SK-N-SH treated with all-trans-retinoic acid at 6 μM for 48 hours (cell line): ENCODE data around the gene TMTC2.

Experiments
- ATAC-seq: fragments of 200-7000 bp; cut with Tn5 transposase; 3 replicates; pipeline ENCODE4 v1.9.1; 2020; ENCODE audit warnings: mild to moderate bottlenecking, moderate library complexity
- ARNTL ChIP-seq: fragments of 450-650 bp; formaldehyde crosslinking; IDR thresholded peaks from 2 replicates; pipeline ENCODE4 v1.5.0; 2020; ENCODE audit warnings: low read depth, mild to moderate bottlenecking, moderate library complexity, borderline replicate concordance
- BACH2 ChIP-seq: fragments of 250-450 bp; sonication (Bioruptor Pico); IDR thresholded peaks from 2 replicates; pipeline ENCODE4 v1.9.0; 2021; ENCODE audit warnings: mild to moderate bottlenecking, borderline replicate concordance
- ESRRG ChIP-seq: fragments of 250-450 bp; sonication (Bioruptor Pico); IDR thresholded peaks from 2 replicates; pipeline ENCODE4 v1.6.1; 2021; ENCODE audit warnings: mild to moderate bottlenecking
- GLIS3 ChIP-seq: fragments of 250-450 bp; sonication (Bioruptor Pico); IDR thresholded peaks from 2 replicates; pipeline ENCODE4 v1.5.0; 2020; ENCODE audit warnings: mild to moderate bottlenecking, moderate library complexity
- ISL1 ChIP-seq: fragments of 250-450 bp; sonication (Bioruptor Pico); IDR thresholded peaks from 2 replicates; pipeline ENCODE4 v2.1.2; 2022; ENCODE audit warnings: mild to moderate bottlenecking, moderate library complexity
- OSR1 ChIP-seq: fragments of 250-450 bp; sonication (Bioruptor Pico); IDR thresholded peaks from 2 replicates; pipeline ENCODE4 v1.8.0; 2022; ENCODE audit warnings: moderate library complexity, mild to moderate bottlenecking, inconsistent platforms
- RARB ChIP-seq: fragments of 250-450 bp; sonication (Bioruptor Pico); IDR thresholded peaks from 2 replicates; pipeline ENCODE4 v1.8.0; 2021; ENCODE audit warnings: mild to moderate bottlenecking, moderate library complexity
- SNAI2 ChIP-seq: fragments of 250-450 bp; sonication (Bioruptor Pico); IDR thresholded peaks from 2 replicates; pipeline ENCODE4 v1.5.0; 2020; ENCODE audit warnings: mild to moderate bottlenecking, moderate library complexity
- TOX ChIP-seq: fragments of 250-450 bp; sonication (Bioruptor Pico); IDR thresholded peaks from 2 replicates; pipeline ENCODE4 v1.8.0; 2021; ENCODE audit warnings: mild to moderate bottlenecking, moderate library complexity, borderline replicate concordance
- ZC3H10 ChIP-seq: fragments of 250-450 bp; sonication (Bioruptor Pico); IDR thresholded peaks from 2 replicates; pipeline ENCODE4 v1.5.1; 2021; ENCODE audit warnings: mild to moderate bottlenecking, moderate library complexity
- ZFP30 ChIP-seq: fragments of 450-650 bp; formaldehyde crosslinking; IDR thresholded peaks from 2 replicates; pipeline ENCODE4 v1.5.0; 2022; ENCODE audit warnings: mild to moderate bottlenecking, moderate library complexity
- ZNF565 ChIP-seq: fragments of 450-650 bp; formaldehyde crosslinking; conservative IDR thresholded peaks from 2 replicates; pipeline ENCODE4 v1.5.0; 2020; ENCODE audit warnings: low read depth, mild to moderate bottlenecking, moderate library complexity
- ZNF70 ChIP-seq: fragments of 450-650 bp; formaldehyde crosslinking; IDR thresholded peaks from 2 replicates; pipeline ENCODE4 v1.5.0; 2020; ENCODE audit warnings: mild to moderate bottlenecking, moderate library complexity
- TF ChIP-seq, protein P1 (sequence below): fragments of 250-450 bp; sonication (Bioruptor Pico); IDR thresholded peaks from 2 replicates; pipeline ENCODE4 v1.5.0; 2020; ENCODE audit warnings: mild to moderate bottlenecking, moderate library complexity
- TF ChIP-seq, protein P2 (sequence below): fragments of 250-450 bp; sonication (Bioruptor Pico); IDR thresholded peaks from 2 replicates; pipeline ENCODE4 v1.5.1; 2021; ENCODE audit warnings: mild to moderate bottlenecking, moderate library complexity
- TF ChIP-seq, protein P3 (sequence below): fragments of 250-450 bp; sonication (Bioruptor Pico); IDR thresholded peaks from 2 replicates; pipeline ENCODE4 v1.8.0; 2021; ENCODE audit warnings: low read depth, mild to moderate bottlenecking, moderate library complexity, borderline replicate concordance
- TF ChIP-seq, protein P4 (sequence below): fragments of 250-450 bp; sonication (Bioruptor Pico); IDR thresholded peaks from 2 replicates; pipeline ENCODE4 v1.8.0; 2020; ENCODE audit warnings: mild to moderate bottlenecking, moderate library complexity, borderline replicate concordance
- TF ChIP-seq, protein P5 (sequence below): fragments of 250-450 bp; sonication (Bioruptor Pico); IDR thresholded peaks from 2 replicates; pipeline ENCODE4 v1.5.1; 2020; ENCODE audit warnings: low read depth, mild to moderate bottlenecking, moderate library complexity

The TMTC2 gene

DNA sequence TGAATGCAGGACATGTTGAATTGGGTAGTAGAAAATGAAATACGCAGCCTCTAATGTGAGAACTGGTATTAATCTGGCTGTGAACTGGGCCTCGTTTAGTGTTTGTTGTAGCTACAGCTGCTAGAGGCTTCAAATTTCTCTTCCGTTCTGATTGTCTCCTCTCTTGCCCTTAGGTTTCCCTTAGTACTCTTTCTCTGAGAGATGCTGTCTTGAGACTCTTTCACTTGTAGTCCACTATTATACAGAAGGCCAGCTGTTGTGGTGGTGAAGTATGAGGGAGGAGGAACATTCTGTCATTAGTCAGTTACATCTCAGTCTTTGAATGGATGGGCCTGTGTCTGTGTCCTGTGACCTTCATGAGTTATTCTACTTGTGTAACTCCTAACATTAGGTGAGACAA, 322.0 kb downstream of the TMTC2 start:
- no peak for ATAC-seq
- TF ChIP-seq SNAI2 (CRISPR knock-in tag) = no peak
- TF ChIP-seq TOX (CRISPR knock-in tag) = no peak
- TF ChIP-seq, protein P1, sequence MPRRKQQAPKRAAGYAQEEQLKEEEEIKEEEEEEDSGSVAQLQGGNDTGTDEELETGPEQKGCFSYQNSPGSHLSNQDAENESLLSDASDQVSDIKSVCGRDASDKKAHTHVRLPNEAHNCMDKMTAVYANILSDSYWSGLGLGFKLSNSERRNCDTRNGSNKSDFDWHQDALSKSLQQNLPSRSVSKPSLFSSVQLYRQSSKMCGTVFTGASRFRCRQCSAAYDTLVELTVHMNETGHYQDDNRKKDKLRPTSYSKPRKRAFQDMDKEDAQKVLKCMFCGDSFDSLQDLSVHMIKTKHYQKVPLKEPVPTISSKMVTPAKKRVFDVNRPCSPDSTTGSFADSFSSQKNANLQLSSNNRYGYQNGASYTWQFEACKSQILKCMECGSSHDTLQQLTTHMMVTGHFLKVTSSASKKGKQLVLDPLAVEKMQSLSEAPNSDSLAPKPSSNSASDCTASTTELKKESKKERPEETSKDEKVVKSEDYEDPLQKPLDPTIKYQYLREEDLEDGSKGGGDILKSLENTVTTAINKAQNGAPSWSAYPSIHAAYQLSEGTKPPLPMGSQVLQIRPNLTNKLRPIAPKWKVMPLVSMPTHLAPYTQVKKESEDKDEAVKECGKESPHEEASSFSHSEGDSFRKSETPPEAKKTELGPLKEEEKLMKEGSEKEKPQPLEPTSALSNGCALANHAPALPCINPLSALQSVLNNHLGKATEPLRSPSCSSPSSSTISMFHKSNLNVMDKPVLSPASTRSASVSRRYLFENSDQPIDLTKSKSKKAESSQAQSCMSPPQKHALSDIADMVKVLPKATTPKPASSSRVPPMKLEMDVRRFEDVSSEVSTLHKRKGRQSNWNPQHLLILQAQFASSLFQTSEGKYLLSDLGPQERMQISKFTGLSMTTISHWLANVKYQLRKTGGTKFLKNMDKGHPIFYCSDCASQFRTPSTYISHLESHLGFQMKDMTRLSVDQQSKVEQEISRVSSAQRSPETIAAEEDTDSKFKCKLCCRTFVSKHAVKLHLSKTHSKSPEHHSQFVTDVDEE (CRISPR knock-in tag) = no peak
- TF ChIP-seq, all 23 proteins: peak for 0

DNA sequence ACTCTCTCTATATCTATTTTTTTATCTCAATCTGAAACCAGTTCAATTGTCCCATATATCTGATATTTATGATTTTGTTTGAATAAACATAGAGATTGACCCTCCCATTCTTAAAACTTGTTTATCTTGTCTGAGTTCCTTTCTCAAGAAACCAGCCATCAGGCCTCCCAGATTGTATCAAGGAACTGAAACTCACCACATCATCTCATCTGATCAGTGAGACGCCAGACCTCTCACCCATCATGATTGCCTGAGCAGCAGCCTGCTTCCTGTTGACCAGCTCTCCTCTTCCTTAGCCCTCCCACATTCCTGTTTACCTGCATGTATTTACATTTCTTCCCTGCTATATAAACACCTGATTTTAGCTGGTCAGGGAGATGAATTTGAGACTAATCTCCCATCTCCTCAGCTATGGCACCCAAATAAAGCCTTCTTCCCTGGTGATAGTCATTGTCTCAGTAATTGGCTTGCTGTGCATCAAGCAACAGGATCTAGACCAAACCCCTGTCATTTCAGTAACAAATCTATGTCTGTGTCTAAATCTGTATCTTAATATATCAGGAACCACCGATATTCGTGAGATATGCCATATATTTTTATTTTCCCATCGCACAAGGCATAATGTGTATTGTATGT, 323.6 kb downstream of the TMTC2 start:
- no peak for TF ChIP-seq OSR1
- TF ChIP-seq, protein P2, sequence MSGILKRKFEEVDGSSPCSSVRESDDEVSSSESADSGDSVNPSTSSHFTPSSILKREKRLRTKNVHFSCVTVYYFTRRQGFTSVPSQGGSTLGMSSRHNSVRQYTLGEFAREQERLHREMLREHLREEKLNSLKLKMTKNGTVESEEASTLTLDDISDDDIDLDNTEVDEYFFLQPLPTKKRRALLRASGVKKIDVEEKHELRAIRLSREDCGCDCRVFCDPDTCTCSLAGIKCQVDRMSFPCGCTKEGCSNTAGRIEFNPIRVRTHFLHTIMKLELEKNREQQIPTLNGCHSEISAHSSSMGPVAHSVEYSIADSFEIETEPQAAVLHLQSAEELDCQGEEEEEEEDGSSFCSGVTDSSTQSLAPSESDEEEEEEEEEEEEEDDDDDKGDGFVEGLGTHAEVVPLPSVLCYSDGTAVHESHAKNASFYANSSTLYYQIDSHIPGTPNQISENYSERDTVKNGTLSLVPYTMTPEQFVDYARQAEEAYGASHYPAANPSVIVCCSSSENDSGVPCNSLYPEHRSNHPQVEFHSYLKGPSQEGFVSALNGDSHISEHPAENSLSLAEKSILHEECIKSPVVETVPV (CRISPR knock-in tag) = no peak
- no peak for TF ChIP-seq GLIS3
- TF ChIP-seq, protein P1 (CRISPR knock-in tag) = no peak
- no peak for TF ChIP-seq ZNF70 (CRISPR knock-in tag)
- TF ChIP-seq ARNTL (CRISPR knock-in tag) = no peak
- no peak for TF ChIP-seq ESRRG (CRISPR knock-in tag)
- TF ChIP-seq, protein P3, sequence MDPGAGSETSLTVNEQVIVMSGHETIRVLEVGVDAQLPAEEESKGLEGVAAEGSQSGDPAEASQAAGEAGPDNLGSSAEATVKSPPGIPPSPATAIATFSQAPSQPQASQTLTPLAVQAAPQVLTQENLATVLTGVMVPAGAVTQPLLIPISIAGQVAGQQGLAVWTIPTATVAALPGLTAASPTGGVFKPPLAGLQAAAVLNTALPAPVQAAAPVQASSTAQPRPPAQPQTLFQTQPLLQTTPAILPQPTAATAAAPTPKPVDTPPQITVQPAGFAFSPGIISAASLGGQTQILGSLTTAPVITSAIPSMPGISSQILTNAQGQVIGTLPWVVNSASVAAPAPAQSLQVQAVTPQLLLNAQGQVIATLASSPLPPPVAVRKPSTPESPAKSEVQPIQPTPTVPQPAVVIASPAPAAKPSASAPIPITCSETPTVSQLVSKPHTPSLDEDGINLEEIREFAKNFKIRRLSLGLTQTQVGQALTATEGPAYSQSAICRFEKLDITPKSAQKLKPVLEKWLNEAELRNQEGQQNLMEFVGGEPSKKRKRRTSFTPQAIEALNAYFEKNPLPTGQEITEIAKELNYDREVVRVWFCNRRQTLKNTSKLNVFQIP (CRISPR knock-in tag) = no peak
- no peak for TF ChIP-seq TOX (CRISPR knock-in tag)
- TF ChIP-seq ISL1 = no peak
- TF ChIP-seq, protein P4, sequence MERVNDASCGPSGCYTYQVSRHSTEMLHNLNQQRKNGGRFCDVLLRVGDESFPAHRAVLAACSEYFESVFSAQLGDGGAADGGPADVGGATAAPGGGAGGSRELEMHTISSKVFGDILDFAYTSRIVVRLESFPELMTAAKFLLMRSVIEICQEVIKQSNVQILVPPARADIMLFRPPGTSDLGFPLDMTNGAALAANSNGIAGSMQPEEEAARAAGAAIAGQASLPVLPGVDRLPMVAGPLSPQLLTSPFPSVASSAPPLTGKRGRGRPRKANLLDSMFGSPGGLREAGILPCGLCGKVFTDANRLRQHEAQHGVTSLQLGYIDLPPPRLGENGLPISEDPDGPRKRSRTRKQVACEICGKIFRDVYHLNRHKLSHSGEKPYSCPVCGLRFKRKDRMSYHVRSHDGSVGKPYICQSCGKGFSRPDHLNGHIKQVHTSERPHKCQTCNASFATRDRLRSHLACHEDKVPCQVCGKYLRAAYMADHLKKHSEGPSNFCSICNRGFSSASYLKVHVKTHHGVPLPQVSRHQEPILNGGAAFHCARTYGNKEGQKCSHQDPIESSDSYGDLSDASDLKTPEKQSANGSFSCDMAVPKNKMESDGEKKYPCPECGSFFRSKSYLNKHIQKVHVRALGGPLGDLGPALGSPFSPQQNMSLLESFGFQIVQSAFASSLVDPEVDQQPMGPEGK (CRISPR knock-in tag) = no peak
- TF ChIP-seq, protein P5, sequence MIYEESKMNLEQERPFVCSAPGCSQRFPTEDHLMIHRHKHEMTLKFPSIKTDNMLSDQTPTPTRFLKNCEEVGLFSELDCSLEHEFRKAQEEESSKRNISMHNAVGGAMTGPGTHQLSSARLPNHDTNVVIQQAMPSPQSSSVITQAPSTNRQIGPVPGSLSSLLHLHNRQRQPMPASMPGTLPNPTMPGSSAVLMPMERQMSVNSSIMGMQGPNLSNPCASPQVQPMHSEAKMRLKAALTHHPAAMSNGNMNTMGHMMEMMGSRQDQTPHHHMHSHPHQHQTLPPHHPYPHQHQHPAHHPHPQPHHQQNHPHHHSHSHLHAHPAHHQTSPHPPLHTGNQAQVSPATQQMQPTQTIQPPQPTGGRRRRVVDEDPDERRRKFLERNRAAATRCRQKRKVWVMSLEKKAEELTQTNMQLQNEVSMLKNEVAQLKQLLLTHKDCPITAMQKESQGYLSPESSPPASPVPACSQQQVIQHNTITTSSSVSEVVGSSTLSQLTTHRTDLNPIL (CRISPR knock-in tag) = no peak
- no peak for TF ChIP-seq ZNF565 (CRISPR knock-in tag)
- TF ChIP-seq RARB (CRISPR knock-in tag) = no peak
- no peak for TF ChIP-seq ZC3H10 (CRISPR knock-in tag)
- TF ChIP-seq ZFP30 (CRISPR knock-in tag) = no peak
- no peak for TF ChIP-seq BACH2 (CRISPR knock-in tag)
- no peak for ATAC-seq
